Smooth muscle cell of trachea (primary cell): ENCODE measurements around the gene TCEAL9. TPM values are rescaled to one million over a fixed set of nuclear protein-coding genes. Genes with fewer than 3 reads are reported as not detected.

Experiments used
- total RNA-seq: library from RNA; depleted of rRNA; stranded (reverse); fragments of >200 nt; gene quantifications from 2 replicates; pipeline ENCODE4 v1.2.1, GENCODE V29; 2014

The TCEAL9 gene
- 77.6 and 144 TPM in 2 replicates for total RNA-seq

GRCh38 chrX:103356130-103356798 lies at the start of gene TCEAL9:
TSS of gene TCEAL9 (plus strand) at chrX:103356506. CDS start at chrX:103357685, 1,179 bp downstream.

GRCh38 chrX:103310555-103311398 lies 45.5 kb upstream of the TCEAL9 start, which contains the start of gene BEX2:
TSS of gene BEX2 (minus strand) at chrX:103310990. CDS start at chrX:103309976, 1,014 bp downstream.

GRCh38 chrX:103329991-103330390 lies 26.3 kb upstream of the TCEAL9 start, which contains the start of gene TCEAL7:
TSS of gene TCEAL7 (plus strand) at chrX:103330239. CDS start at chrX:103331404, 1,165 bp downstream.

GRCh38 chrX:103376118-103376978 lies 20.0 kb downstream of the TCEAL9 start, which contains the start of gene BEX3:
TSS of gene BEX3 (plus strand) at chrX:103376538. CDS start at chrX:103377522, 984 bp downstream.

Other genes with a start within 250 kb of the TCEAL9 start
- 19.2 and 23.2 TPM in 2 replicates for gene BEX4, start 141.4 kb upstream of the TCEAL9 start, total RNA-seq
- 99.7 and 155 TPM in 2 replicates for gene TCEAL8, start 101.4 kb upstream of the TCEAL9 start, total RNA-seq
- gene TCEAL5, start 79.8 kb upstream of the TCEAL9 start, total RNA-seq: not detected in 2 replicates
- gene BEX2, start 45.5 kb upstream of the TCEAL9 start, total RNA-seq: 0.73 and 0.99 TPM in 2 replicates
- gene TCEAL7, start 26.3 kb upstream of the TCEAL9 start, total RNA-seq: 43.7 and 66.8 TPM in 2 replicates
- 321 and 412 TPM in 2 replicates for gene BEX3, start 20.0 kb downstream of the TCEAL9 start, total RNA-seq
- under 0.01 and 0.15 TPM in 2 replicates for gene RAB40A, start 163.0 kb downstream of the TCEAL9 start, total RNA-seq
- gene TCEAL4, start 229.0 kb downstream of the TCEAL9 start, total RNA-seq: 32.6 and 43.5 TPM in 2 replicates